Measurements from ENCODE around the gene PRPF19.

- TF ChIP-seq, protein P1, sequence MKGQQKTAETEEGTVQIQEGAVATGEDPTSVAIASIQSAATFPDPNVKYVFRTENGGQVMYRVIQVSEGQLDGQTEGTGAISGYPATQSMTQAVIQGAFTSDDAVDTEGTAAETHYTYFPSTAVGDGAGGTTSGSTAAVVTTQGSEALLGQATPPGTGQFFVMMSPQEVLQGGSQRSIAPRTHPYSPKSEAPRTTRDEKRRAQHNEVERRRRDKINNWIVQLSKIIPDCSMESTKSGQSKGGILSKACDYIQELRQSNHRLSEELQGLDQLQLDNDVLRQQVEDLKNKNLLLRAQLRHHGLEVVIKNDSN (IDR thresholded peaks at IDR 0.05; ENCODE audit: borderline replicate concordance, low read depth): no peak
- TF ChIP-seq FOXJ3 (CRISPR knock-in tag; IDR thresholded peaks at IDR 0.05) (no peak), TEAD4 (IDR thresholded peaks at IDR 0.05; ENCODE audit: borderline replicate concordance, insufficient read depth) (no peak), TAF1 (IDR thresholded peaks at IDR 0.05; ENCODE audit: borderline replicate concordance, low read depth, low read length) (no peak), EZH2phosphoT487 (IDR thresholded peaks at IDR 0.05; ENCODE audit: borderline replicate concordance, low read depth) (no peak), MAX (IDR thresholded peaks at IDR 0.05; ENCODE audit: low read depth) (no peak), RXRA (IDR thresholded peaks at IDR 0.05; ENCODE audit: borderline replicate concordance, low read depth) (no peak)
- TF ChIP-seq, protein P2, sequence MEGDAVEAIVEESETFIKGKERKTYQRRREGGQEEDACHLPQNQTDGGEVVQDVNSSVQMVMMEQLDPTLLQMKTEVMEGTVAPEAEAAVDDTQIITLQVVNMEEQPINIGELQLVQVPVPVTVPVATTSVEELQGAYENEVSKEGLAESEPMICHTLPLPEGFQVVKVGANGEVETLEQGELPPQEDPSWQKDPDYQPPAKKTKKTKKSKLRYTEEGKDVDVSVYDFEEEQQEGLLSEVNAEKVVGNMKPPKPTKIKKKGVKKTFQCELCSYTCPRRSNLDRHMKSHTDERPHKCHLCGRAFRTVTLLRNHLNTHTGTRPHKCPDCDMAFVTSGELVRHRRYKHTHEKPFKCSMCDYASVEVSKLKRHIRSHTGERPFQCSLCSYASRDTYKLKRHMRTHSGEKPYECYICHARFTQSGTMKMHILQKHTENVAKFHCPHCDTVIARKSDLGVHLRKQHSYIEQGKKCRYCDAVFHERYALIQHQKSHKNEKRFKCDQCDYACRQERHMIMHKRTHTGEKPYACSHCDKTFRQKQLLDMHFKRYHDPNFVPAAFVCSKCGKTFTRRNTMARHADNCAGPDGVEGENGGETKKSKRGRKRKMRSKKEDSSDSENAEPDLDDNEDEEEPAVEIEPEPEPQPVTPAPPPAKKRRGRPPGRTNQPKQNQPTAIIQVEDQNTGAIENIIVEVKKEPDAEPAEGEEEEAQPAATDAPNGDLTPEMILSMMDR (IDR thresholded peaks at IDR 0.05): no peak
- TF ChIP-seq, protein P3, sequence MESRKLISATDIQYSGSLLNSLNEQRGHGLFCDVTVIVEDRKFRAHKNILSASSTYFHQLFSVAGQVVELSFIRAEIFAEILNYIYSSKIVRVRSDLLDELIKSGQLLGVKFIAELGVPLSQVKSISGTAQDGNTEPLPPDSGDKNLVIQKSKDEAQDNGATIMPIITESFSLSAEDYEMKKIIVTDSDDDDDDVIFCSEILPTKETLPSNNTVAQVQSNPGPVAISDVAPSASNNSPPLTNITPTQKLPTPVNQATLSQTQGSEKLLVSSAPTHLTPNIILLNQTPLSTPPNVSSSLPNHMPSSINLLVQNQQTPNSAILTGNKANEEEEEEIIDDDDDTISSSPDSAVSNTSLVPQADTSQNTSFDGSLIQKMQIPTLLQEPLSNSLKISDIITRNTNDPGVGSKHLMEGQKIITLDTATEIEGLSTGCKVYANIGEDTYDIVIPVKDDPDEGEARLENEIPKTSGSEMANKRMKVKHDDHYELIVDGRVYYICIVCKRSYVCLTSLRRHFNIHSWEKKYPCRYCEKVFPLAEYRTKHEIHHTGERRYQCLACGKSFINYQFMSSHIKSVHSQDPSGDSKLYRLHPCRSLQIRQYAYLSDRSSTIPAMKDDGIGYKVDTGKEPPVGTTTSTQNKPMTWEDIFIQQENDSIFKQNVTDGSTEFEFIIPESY (IDR thresholded peaks at IDR 0.05; ENCODE audit: borderline replicate concordance, low read depth): no peak
These were observed 41.9 kb upstream of the PRPF19 start for GRCh38 chr11:60948250-60948649.
